K562 (cell line): ENCODE results near the gene LINS1. TPM values are rescaled to one million over a fixed set of nuclear protein-coding genes. Genes with fewer than 3 reads are reported as not detected.

ENCODE experiments used
- ATAC-seq: fragments of 200-7000 bp; cut with Tn5 transposase; 3 replicates; pipeline ENCODE4 v1.9.1; 2020; ENCODE audit warnings: moderate library complexity
- BruUV-seq: library from RNA; stranded (reverse); fragments of 400-500 nt; replicated peaks from 2 replicates; lab custom pipeline; 2021; lab: Mats Ljungman, UMichigan
- CTCF ChIA-PET: fragments of 300-600 bp; formaldehyde crosslinking; extraction: SDS; loops from one replicate; lab custom pipeline; 2021; ENCODE audit warnings: low intra/inter-chr PET ratio; lab: Yijun Ruan, JAX
- POLR2A ChIA-PET: fragments of 300-600, 350-650 bp; sonication (Branson Sonifier 250); formaldehyde crosslinking; extraction: SDS; loops from one replicate; lab custom pipeline; 2021; ENCODE audit warnings: antibody characterized with exemption, inconsistent platforms; lab: Yijun Ruan, JAX
- DNase-seq, 4 experiments: peaks; one replicate each; pipeline versions ENCODE4 v3.0.0 to v3.0.0-alpha.2; 2011 to 2018; ENCODE audit warnings: low spot score in 3 of 4, mixed read lengths in 3 of 4; ENCODE audit errors: extremely low read depth in 1 of 4
- FAIRE-seq: peaks from 2 replicates; lab custom pipeline; 2011; peaks lifted over from hg19 to GRCh38; lab: Jason Lieb, UNC
- H2AFZ ChIP-seq: 2 replicates; pipeline ENCODE4 v1.6.0; 2011; ENCODE audit warnings: low read depth, low read length, control low read depth, inconsistent platforms
- H3K27ac ChIP-seq: fragments of 200-600 bp; 3 replicates; pipeline ENCODE4 v1.8.0; 2011; ENCODE audit warnings: low read depth, mild to moderate bottlenecking, control low read depth, inconsistent platforms, low read length, moderate library complexity, mixed read lengths; ENCODE audit errors: extremely low read depth
- H3K27me3 ChIP-seq, 2 experiments: fragments of 300-600 bp in 1 of 2; 2 replicates in 1 of 2; 3 replicates in 1 of 2; pipeline versions ENCODE4 v1.6.0 to v1.8.0; 2011; ENCODE audit warnings: inconsistent platforms in 2 of 2, low read length in 2 of 2, mild to moderate bottlenecking in 1 of 2, mixed read lengths in 1 of 2, moderate library complexity in 1 of 2; ENCODE audit not compliant: control insufficient read depth in 2 of 2, insufficient read depth in 2 of 2
- H3K36me3 ChIP-seq: fragments of 300-600 bp; 3 replicates; pipeline ENCODE4 v1.8.0; 2011; ENCODE audit warnings: mild to moderate bottlenecking, low read length, inconsistent platforms; ENCODE audit not compliant: control insufficient read depth, insufficient read depth
- H3K4me1 ChIP-seq, 2 experiments: fragments of 200-600 bp in 1 of 2; replicated peaks in 1 of 2; 2 replicates in 1 of 2; 3 replicates in 1 of 2; pipeline versions ENCODE4 v1.5.1 to v1.8.0; 2011; ENCODE audit warnings: inconsistent platforms in 2 of 2, low read length in 2 of 2, mild to moderate bottlenecking in 1 of 2, mixed read lengths in 1 of 2, moderate library complexity in 1 of 2; ENCODE audit not compliant: control insufficient read depth in 2 of 2, insufficient read depth in 2 of 2
- H3K4me2 ChIP-seq: 2 replicates; pipeline ENCODE4 v1.6.1; 2011; ENCODE audit warnings: low read length, control low read depth, inconsistent platforms, mixed read lengths; ENCODE audit not compliant: insufficient read depth
- H3K4me3 ChIP-seq: fragments of 200-600 bp; sonication (generic), shearing (Covaris generic); 2 replicates; pipeline ENCODE4 v1.5.1; 2016; ENCODE audit warnings: control low read depth, inconsistent platforms
- H3K79me2 ChIP-seq: fragments of 200-600 bp; 3 replicates; pipeline ENCODE4 v1.8.0; 2011; ENCODE audit warnings: low read length, inconsistent platforms; ENCODE audit not compliant: control insufficient read depth, insufficient read depth
- H3K9ac ChIP-seq, 2 experiments: 2 replicates each; pipeline versions ENCODE4 v1.6.0 to v1.6.1; 2011; ENCODE audit warnings: low read depth in 2 of 2, low read length in 2 of 2, control low read depth in 1 of 2, inconsistent platforms in 1 of 2, mild to moderate bottlenecking in 1 of 2, mixed read lengths in 1 of 2; ENCODE audit not compliant: insufficient read depth in 1 of 2
- H3K9me1 ChIP-seq: one replicate; pipeline ENCODE4 v1.6.0; 2011; ENCODE audit warnings: inconsistent platforms, mild to moderate bottlenecking, low read length, moderate library complexity; ENCODE audit not compliant: control insufficient read depth, insufficient read depth
- H3K9me3 ChIP-seq: replicated peaks from 2 replicates; pipeline ENCODE4 v1.5.1; 2011; ENCODE audit warnings: low read depth, low read length, inconsistent platforms; ENCODE audit not compliant: control insufficient read depth, insufficient read depth
- H4K20me1 ChIP-seq: replicated peaks from 2 replicates; pipeline ENCODE4 v1.6.1; 2011; ENCODE audit warnings: low read length, inconsistent platforms, mixed read lengths; ENCODE audit not compliant: control insufficient read depth, insufficient read depth
- ELF2 ChIP-seq: fragments of 250-450 bp; sonication (Bioruptor Pico); IDR thresholded peaks from 2 replicates; pipeline ENCODE4 v1.5.0; 2021; ENCODE audit warnings: mild to moderate bottlenecking
- ETV1 ChIP-seq: fragments of 450-650 bp; conservative IDR thresholded peaks from 2 replicates; pipeline ENCODE4 v1.6.1; 2016; ENCODE audit warnings: missing genetic modification characterization, control low read depth, low read depth, missing compliant biosample characterization
- GTF2B ChIP-seq: IDR thresholded peaks from 2 replicates; pipeline ENCODE4 v1.6.1; 2011; ENCODE audit not compliant: insufficient read length; ENCODE audit errors: extremely low read depth
- HINFP ChIP-seq: fragments of 450-650 bp; conservative IDR thresholded peaks from 2 replicates; pipeline ENCODE4 v1.6.1; 2016; ENCODE audit warnings: missing genetic modification characterization, low read depth, mild to moderate bottlenecking, control low read depth, missing compliant biosample characterization
- HNRNPH1 ChIP-seq: fragments of 200-400 bp; formaldehyde crosslinking; optimal IDR thresholded peaks from 2 replicates; pipeline ENCODE3; 2017; ENCODE audit warnings: low read depth, mild to moderate bottlenecking, low read length, moderate library complexity
- KLF16 ChIP-seq: IDR thresholded peaks from 2 replicates; pipeline ENCODE4 v1.6.1; 2016; ENCODE audit warnings: antibody characterized with exemption
- MEF2A ChIP-seq: IDR thresholded peaks from 2 replicates; pipeline ENCODE4 v1.6.1; 2011; ENCODE audit warnings: low read depth, mild to moderate bottlenecking, low read length, moderate library complexity; ENCODE audit not compliant: control insufficient read depth
- RB1 ChIP-seq: fragments of 450-650 bp; IDR thresholded peaks from 2 replicates; pipeline ENCODE4 v1.6.1; 2017; ENCODE audit warnings: low read depth, mild to moderate bottlenecking
- RBM25 ChIP-seq: fragments of 200-400 bp; formaldehyde crosslinking; IDR thresholded peaks from 2 replicates; pipeline ENCODE4 v1.6.1; 2018; ENCODE audit warnings: low read length, low read depth, moderate library complexity; ENCODE audit not compliant: severe bottlenecking
- SMAD2 ChIP-seq: fragments of 150-350 bp; IDR thresholded peaks from 2 replicates; pipeline ENCODE4 v1.6.1; 2014; ENCODE audit warnings: low read depth, mild to moderate bottlenecking, low read length
- ZBTB34 ChIP-seq: fragments of 250-450 bp; sonication (Bioruptor Pico); IDR thresholded peaks from 2 replicates; pipeline ENCODE4 v1.8.0; 2021; ENCODE audit warnings: mild to moderate bottlenecking, moderate library complexity
- ZNF311 ChIP-seq: fragments of 250-450 bp; sonication (Bioruptor Pico); IDR thresholded peaks from 2 replicates; pipeline ENCODE4 v1.4.0; 2020; ENCODE audit warnings: mild to moderate bottlenecking, moderate library complexity
- ZNF316 ChIP-seq: fragments of 450-650 bp; IDR thresholded peaks from 2 replicates; pipeline ENCODE4 v1.6.1; 2016
- ZNF511 ChIP-seq: sonication (generic); formaldehyde crosslinking; IDR thresholded peaks from 2 replicates; pipeline ENCODE4 v1.8.0; 2022; ENCODE audit warnings: mild to moderate bottlenecking, missing genetic modification reagents
- ZNF695 ChIP-seq: fragments of 450-650 bp; formaldehyde crosslinking; IDR thresholded peaks from 2 replicates; pipeline ENCODE4 v1.4.0; 2020; ENCODE audit warnings: mild to moderate bottlenecking, moderate library complexity
- ZNF766 ChIP-seq: fragments of 200-800 bp; sonication (Bioruptor generic); conservative IDR thresholded peaks from 2 replicates; pipeline ENCODE4 v1.6.1; 2016; ENCODE audit warnings: missing genetic modification characterization, missing compliant biosample characterization
- ZSCAN29 ChIP-seq: fragments of 450-650 bp; IDR thresholded peaks from 2 replicates; pipeline ENCODE4 v1.6.1; 2017
- WGBS: fragments of 100-300 bp; shearing (Covaris generic); methylation state at CpG from one replicate; pipeline ENCODE4 v1.1.6; 2016; ENCODE audit warnings: low coverage, mixed read lengths; ENCODE audit not compliant: insufficient coverage; ENCODE audit errors: missing lambda C conversion rate; 5-methylcytosine and 5-hydroxymethylcytosine counted together
- in situ Hi-C: fragments of 300-500 bp; cut with MboI; formaldehyde crosslinking; loops from 4 replicates; pipeline ENCODE4 v1.15.0; 2018; ENCODE audit warnings: inconsistent platforms, mixed read lengths
- intact Hi-C: fragments of 100-400 bp; cut with micrococcal nuclease; formaldehyde crosslinking; loops from 2 replicates; pipeline ENCODE4 v1.14.2; 2022
- polyA plus RNA-seq, 8 experiments: library from polyadenylated mRNA; depleted of rRNA in 4 of 8; stranded (reverse) in 5 of 8; unstranded in 3 of 8; fragments of >200 nt; fragmentation: Nextera tagmentation in 2 of 8; fragmentation: Illumina TruSeq in 1 of 8; extraction: Ambion mirVana in 2 of 8; extraction: Trizol in 1 of 8; gene quantifications; 2 replicates each; pipeline versions ENCODE4 v1.2.1 to v1.2.3, GENCODE V29; 2011 to 2014; ENCODE audit warnings: inconsistent platforms in 1 of 8, missing spikeins in 1 of 8
- total RNA-seq, 7 experiments: library from RNA; depleted of rRNA in 6 of 7; stranded (reverse); fragments of >200 nt in 6 of 7; fragmentation: Illumina TruSeq in 2 of 7; extraction: Trizol in 2 of 7; gene quantifications; 2 replicates each; pipeline versions ENCODE4 v1.2.1 to v1.2.3, GENCODE V29; 2011 to 2021; ENCODE audit warnings: low replicate concordance in 1 of 7

Gene LINS1
- total and polyA plus RNA-seq, 9 of the 15 experiments (the other 6 are each of a cell fraction or from before 2014, with no cell fraction given): 15.4 to 31.4 (median 24.6) TPM

- H3K4me2 ChIP-seq: no peak overlapping the region
- FAIRE-seq (no peak), DNase-seq (no peak), ATAC-seq (no peak)
- no peaks in the 10 kb centered on the region for H4K20me1 ChIP-seq
- H2AFZ ChIP-seq: no peak overlapping the region
- H3K36me3 ChIP-seq: peaks cover 48% of the 10 kb centered on the region; the same call in 2 of the 3 replicates
- POLR2A ChIA-PET: interaction anchor here (1.4 kb wide), 1 partner anchor 9 kb away, joined by 3 read pairs; no protein-coding TSS in a partner anchor
- TF ChIP-seq ELF2: no peak
- TF ChIP-seq ZNF316: no peak
- TF ChIP-seq RB1: no peak
- TF ChIP-seq ZBTB34 (CRISPR knock-in tag): no peak
- TF ChIP-seq MEF2A: no peak
- TF ChIP-seq ZNF766: no peak
- TF ChIP-seq SMAD2: no peak
- no peak for TF ChIP-seq ETV1 (tag)
- no peak for TF ChIP-seq KLF16
- TF ChIP-seq ZNF511 (CRISPR knock-in tag): no peak
- TF ChIP-seq ZNF311 (CRISPR knock-in tag): no peak
- TF ChIP-seq HINFP (tag): no peak
- TF ChIP-seq GTF2B: no peak
- TF ChIP-seq RBM25: no peak
- TF ChIP-seq ZSCAN29: no peak
- TF ChIP-seq HNRNPH1: no peak
- TF ChIP-seq ZNF695 (CRISPR knock-in tag): no peak
- H3K27ac ChIP-seq: no peak overlapping the region
- no peak overlapping the region for H3K4me3 ChIP-seq
- H3K27me3 ChIP-seq: no peaks in the 10 kb centered on the region
- H3K9me3 ChIP-seq: no peaks in the 10 kb centered on the region
- BruUV-seq: no TSS peak
- no peaks in the 10 kb centered on the region for H3K79me2 ChIP-seq
- in situ Hi-C loops (no loop called here), intact Hi-C loops (no loop called here)
- CTCF ChIA-PET: no interaction called here
- no peaks in the 10 kb centered on the region for H3K9me1 ChIP-seq
- WGBS: 91% methylated on average over 4 of the region's 4 CpGs
- H3K9ac ChIP-seq: no peak overlapping the region
- H3K4me1 ChIP-seq: no peaks in the 10 kb centered on the region
Observed at GRCh38 chr15:100614918-100615317, 12.9 kb upstream of the LINS1 start.
